Dermis blood vessel endothelial cell (primary cell): ENCODE data around the gene TTF1. TPM values are rescaled to one million over a fixed set of nuclear protein-coding genes. Genes with fewer than 3 reads are reported as not detected.
"Not testable (repeated sequence)": the region's sequence is repeated elsewhere in the genome, so short reads cannot be mapped to it uniquely, and the experiment has no call there.

Experiments
- DNase-seq: peaks from one replicate; pipeline ENCODE4 v3.0.0; 2010
- total RNA-seq: library from RNA; depleted of rRNA; stranded (reverse); fragments of >200 nt; gene quantifications from 2 replicates; pipeline ENCODE4 v1.2.3, GENCODE V29; 2014

TTF1 gene
- total RNA-seq, 1 donor from 2014 or later, result 20.3 TPM

DNA sequence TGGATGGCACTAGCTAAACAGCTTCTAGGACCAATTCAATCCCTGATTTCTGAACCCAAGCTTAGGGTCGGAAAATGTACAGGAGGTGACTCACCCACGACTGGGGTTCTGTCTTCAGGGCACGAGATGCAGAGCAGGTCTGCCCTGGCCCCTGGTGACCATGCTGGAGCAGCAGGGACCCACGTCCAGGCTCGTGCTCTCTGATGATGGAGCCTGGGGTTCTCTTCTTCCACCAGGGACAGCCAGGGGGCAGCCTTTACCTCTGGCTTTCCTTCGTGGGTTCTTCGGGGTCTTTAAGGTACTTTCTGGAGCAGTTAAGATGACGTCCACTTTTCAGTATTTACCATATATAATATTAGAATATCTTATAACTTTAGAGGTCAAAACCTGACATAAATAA is 5.4 kb upstream of the TTF1 start:
- peak; percentile 53 for DNase-seq

DNA sequence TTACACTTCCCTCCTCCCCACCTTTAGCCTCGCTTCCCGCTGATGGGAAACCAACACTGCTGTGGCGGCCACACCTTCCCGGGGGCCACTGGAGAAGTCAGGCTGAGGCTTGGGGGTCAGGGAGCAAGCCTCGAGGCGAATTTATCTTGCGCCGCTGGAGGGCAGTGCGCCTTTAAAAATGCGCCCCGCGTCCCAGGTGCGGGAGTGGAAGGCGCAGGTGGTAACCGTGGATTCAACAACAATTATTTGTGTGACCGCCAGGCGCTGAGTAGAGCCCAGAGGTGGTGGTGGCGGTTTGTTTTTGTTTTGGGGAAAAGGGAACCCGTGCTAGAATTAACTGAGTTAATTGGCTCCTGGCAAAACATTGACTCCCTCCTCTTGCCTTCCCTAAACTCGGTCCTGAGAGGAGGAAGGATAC is 4.5 kb upstream of the TTF1 start:
- DNase-seq, result peak; percentile 63

DNA sequence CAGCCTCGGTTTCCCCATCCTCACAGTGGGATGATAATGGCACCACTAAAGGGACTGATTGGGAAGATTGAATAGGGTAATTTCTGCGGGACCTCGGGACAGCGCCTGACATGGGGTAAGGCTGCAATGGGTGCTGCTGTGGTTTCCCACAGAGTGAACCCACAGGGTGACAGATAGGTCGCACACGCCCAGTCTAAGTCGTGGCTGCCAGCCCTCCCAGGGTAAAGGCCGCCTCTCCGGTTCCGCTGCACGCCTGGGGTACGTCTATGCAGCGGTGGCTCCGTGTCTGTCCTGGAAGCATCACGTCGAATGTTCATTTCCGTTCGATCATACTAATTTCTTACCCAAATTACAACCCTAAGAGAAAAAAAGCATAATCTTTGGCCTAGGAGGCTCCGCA is 4.0 kb upstream of the TTF1 start:
- no peak for DNase-seq

DNA sequence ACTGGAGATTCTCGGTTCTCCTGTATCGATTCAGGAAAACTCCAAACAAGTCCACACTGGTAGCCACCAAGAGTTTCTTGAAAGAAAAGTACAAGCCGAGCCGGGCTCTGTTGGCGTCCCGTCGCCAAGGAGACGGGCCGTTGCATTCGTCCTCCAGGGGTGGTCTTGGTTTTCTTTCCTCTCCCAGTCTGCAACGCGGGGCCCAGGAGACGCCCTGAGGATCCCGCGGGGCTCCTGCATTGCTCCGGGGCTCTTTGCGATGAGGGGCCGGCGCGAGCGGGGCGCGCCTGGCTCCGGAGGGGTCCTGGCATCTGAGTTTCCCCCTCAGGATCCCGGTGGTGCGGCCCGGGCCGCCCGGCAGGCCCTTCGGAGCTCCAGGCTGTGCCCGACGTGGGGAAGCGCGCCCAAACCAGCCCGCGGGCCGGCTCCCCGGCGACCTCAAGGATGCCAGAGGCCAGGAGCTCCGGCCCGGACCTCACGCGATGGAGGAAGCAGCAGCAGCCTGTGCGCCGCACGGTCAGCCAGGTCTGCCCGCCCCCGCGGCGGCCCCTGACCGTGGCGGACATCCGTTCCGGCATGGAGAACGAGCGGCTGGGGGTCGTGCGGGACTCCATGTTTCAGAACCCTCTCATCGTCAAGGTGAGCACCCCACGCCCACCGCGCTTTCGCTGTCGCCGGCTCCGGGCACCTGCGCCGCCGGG is 3.3 kb upstream of the TTF1 start, which contains the start of gene CFAP77:
Gene CFAP77, plus strand, starts transcription at position 384 of the 701 bp plus-strand sequence. Its CDS starts 61 bp downstream, at position 445.
- DNase-seq, result peak; percentile 65

DNA sequence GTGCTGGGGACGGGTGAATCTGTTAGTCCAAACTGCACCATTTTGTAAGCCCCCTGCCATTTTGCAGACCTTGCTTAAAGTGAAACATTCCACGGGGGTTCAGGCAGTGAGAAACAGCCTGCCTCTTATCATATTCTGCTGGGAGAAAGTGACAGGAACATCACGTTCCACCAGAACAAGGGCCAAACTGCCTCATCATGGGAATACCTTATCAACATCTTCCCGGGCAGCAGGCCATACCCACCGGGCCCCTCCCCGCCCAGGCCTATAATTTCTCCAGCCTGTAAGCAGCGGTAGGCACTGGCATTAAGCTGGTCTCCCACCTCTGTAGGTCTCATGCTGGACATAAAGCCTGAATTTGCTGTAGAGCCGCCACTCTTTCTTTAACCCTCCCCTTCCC is 1.9 kb upstream of the TTF1 start:
- DNase-seq, result no peak

DNA sequence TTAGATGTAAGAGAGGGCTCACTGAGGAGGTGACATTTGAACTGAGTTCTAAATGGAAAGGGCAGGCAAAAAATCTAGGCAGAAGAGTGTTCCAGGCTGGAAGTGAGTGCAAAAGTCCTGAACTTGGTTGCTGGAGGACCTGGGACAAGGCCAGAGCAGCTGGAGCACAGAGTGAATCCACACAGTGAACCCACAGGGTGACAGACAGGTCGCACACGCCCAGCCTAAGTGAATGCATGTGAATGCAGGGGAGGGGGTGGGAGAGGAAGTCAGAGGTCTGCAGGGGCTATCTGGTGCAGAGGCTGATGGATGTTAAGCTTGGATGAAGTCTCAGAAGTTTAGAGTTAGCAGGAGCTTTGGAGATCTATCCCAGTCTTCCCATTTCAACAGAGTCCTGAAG is 556 bp upstream of the TTF1 start:
- DNase-seq, result no peak

DNA sequence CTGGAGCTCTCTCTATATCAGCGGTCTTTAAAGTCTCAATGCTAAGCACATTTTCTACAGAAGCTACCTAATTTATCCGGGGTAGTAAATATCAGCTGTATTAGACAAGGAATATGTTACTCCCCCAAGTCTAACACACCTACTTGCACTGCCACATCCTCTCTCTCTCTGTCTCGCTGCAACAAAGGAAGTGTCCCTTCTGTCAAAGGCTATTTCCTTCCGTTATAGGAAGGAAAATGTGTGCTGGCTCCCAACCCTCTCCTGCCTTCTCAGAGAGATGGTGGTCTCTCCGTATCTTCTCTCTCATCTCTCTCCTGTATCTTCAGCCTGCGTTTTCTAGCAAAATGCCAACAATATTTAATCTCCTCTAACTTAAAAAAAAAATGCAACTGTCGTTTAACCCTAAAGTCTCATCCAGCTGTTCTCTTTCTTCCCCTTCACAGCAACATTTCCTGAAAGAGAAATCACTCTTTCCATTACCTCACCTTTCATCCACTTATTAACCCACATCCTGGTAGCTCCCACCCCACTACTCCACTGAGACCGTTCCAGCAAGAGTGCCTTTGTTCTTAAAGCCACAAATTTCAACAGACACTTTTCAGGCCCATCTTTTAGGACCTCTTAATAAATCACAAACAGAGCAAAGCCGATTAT is 2.3 kb downstream of the TTF1 start:
- DNase-seq, result peak; percentile 68

DNA sequence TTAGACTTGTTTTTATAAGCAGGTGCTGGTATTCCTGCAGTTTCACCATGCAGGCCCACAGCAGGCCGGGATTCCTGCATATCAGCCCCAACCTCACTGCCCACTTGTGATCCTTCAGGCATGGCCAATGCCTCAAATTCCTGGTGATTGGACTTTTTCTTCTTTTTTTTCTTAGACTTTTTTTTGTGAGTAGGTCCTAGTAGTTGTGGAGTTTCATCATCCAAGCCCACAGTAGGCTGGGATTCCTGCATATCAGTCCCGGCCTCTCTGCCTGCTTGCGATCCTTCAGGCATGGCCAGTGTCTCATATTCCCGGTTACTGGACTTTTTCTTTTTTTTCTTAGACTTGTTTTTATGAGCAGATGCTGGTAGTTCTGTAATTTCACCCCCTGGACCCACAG is 4.8 kb downstream of the TTF1 start:
- DNase-seq, result no peak

DNA sequence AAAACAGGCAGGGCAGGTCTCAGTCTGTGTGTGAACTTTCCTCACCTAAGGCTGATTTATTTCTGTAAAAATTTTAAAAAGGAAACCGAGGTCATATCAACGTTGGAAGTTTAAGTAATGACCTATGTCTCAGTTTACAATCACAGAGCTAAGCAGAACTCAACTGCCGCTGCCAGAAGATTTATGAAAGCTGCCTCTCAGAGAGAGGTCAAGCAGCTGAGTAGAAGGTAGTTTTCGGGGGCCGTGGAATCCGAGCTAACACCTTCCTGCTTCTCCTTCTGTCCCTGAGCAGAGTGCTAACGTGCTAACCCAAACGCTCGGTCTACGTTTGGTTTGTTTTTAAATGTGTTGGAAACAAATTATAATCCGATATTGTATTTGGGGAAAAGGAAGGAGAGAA is 11.1 kb downstream of the TTF1 start:
- DNase-seq, result no peak

DNA sequence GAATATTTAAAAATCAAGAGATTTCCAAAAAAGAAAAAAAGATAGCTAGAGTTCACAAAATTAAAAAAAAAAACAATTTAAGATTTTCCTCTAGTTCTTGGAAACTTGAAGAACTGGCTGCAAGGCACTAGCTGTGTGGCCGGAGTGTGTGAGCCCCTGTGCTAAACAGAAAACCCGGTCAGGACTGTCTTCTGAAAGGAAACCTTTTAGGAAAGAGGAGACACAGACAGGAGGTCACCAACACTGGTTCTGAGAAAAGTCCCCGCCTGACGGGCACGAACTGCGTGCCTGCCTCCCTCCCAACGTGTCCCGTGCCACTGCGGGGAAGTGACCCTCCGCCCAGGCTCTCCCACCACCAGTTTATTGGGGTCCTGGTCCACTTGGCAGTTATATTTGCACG is 15.2 kb downstream of the TTF1 start:
- no peak for DNase-seq

DNA sequence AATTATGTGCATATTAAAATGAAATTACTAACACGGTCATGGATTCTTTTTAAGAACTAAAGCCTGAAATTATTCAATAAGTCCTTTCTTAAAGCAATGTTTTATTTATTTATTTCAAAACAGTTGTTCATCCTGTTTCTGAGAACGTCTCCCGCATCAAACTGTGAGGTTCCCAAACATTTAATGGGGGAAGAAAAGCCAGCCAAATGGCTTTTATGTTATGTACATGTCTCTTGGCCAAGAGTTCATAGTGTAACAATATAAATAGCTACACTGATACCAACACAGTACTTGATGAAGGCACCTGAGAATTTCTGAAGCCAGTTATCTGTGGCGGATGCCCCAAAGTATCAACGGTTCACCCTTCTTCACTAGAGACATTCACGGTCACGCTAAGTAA is 15.7 kb downstream of the TTF1 start:
- DNase-seq, result no peak

DNA sequence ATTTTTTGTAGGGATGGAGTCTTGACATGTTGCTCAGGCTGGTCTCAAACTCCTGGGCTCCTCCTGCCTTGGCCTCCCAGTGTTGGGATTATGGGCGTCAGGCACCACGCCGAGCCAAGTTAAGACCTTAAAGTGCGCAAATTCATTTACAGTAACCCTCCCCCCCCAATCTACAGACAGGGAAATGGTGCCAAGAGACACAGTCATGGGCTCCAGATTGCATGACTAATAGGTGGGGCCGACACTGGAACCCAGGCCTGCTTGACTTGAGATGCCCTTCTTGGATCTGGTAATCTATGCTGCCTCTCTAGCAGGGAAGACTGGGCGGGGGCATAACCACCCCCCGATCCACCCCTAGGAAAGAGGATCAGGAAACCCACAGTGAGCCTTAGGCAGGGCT is 19.5 kb downstream of the TTF1 start:
- no peak for DNase-seq

DNA sequence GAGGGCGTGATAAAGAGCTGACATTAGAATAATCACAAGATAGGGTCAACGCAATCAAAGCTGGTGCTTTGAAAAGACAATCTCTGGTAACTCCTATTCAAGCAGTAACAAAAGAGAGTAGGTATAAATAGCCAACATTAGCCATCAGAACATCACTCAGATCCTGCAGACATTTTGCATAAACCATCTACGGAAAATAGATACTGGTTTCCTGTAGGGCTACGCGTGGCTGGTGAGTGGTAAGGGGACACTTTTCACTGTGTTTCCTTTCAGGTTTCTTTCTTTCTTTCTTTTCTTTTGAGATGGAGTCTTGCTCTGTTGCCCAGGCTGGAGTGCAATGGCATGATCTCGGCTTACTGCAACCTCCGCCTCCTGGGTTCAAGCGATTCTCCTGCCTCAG is 22.3 kb downstream of the TTF1 start:
- DNase-seq, result no peak

DNA sequence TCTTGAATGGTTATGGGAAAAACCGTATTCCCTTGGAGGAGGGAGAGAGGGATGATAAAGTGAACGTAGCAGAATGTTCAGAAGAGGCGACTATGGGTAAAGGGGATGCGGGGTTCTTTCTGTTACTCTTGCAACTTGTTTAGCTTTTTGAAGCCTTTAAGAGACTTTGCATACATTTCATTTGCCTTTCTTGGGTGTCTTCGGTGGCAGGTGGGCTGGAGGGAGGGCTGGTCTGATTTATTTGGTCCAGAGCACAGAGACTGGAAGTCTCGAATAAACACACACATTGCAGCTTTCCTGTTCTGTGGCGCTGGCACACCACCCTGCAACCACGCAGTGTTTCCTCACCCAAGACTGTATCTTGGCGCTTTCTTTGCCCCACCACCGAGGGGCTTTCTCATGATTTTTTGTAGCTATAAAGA is 23.2 kb downstream of the TTF1 start:
- DNase-seq, result no peak

DNA sequence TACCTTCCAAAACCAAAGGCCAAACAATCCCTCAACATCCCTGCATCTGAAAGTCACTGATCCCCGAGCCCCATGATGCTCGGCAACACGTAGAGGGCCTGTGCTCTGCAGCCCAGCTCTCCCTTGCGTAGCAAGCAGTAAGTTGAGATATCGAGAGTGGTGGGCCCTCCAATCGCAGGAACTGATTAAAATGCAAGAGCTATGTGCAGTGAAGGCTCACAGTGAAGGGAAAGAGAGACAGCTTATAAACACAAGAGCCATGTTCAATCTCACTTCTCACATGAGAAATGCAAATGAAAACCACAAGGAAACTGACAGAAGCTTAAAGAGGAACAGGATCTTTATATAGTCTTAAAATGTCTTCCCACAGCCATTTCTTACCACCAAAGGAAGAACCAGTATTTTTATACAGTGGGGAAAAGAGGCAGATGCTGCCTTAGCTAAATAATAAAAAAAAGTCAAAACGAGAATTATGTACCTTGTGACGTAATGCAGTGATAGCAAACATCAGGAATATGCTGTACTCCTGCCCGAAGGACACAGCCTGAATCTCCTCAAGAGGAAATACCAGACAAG is 24.6 kb downstream of the TTF1 start:
- DNase-seq, result no peak

DNA sequence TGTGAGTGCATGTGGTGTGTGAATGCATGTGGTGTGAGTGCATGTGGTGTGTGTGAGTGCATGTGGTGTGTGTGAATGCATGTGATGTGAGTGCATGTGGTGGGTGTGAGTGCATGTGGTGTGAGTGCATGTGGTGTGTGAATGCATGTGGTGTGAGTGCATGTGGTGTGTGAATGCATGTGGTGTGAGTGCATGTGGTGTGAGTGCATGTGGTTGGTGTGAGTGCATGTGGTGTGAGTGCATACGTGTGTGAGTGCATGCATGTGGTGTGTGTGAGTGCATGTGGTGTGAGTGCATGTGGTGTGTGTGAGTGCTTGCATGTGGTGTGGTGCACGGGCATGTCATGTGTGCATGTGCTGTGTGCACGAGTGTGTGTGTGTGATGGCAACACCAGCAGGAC is 28.2 kb downstream of the TTF1 start:
- DNase-seq, result not testable (repeated sequence)

DNA sequence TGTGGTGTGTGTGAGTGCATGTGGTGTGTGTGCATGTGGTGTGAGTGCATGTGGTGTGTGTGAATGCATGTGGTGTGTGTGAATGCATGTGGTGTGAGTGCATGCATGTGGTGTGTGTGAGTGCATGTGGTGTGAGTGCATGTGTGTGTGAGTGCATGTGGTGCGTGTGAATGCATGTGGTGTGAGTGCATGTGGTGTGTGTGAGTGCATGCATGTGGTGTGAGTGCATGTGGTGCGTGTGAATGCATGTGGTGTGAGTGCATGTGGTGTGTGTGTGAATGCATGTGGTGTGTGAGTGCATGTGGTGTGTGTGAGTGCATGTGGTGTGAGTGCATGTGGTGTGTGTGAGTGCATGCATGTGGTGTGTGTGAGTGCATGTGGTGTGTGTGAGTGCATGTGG is 28.9 kb downstream of the TTF1 start:
- not testable (repeated sequence) for DNase-seq

DNA sequence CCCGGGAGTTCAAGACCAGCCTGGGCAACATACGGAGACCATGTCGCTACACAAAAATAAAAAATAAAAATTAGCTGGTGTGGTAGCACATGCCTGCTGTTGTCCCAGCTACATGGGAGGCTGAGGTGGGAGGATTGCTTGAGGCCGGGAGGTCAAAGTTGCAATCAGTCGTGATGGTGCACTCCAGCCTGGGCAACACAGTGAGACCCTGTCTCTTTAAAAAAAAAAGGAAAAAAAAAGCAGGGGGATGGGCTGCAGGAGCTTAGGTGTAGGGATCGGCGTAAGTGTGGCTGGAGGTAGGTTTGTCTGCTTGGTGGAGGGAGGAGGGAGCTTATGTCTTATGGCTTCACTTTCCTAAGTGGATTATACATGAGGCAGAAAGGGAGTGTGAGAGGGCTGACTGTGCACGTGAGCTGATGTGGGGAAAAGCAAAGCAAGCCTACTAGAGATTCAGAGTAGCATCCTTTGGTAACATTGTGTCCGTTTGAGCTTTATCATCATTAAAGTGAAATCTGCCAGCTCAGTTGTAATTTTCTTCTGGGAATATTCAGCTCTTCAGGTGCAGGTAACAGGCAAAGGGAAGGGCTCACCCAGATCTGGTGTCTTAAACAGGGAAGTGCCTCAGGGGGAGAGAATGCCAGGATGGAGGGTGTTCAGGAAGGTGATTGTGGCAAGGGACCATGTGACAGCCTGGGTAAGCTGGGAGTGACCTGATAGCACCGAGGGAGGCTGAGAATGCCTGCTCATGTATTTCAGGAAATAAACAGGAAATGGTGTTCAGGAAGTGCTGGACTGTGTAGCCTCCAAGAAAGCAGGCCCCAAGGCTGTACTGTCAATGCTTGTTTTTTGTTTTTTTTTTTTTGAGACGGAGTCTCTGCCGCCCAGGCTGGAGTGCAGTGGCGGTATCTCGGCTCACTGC is 34.2 kb downstream of the TTF1 start:
- DNase-seq, result peak; percentile 99

DNA sequence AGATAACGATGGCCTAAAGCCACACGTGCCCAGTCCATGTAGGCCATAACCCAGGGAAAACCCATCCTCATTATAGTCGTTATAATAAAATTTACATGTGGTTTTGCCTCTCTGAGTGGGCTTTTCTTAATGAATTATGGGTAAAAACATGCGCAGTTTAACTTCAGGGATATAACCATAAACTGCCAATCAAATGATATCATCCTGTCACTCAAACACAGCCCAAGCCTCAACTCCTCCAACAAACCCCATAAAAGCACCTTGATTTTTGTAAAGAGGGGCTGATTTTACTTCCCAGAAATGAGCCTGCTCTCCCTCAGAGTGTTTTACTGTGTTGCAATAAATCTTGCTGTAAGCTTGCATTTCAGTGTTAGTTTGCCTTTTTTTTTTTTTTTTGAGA is 36.0 kb downstream of the TTF1 start:
- no peak for DNase-seq

DNA sequence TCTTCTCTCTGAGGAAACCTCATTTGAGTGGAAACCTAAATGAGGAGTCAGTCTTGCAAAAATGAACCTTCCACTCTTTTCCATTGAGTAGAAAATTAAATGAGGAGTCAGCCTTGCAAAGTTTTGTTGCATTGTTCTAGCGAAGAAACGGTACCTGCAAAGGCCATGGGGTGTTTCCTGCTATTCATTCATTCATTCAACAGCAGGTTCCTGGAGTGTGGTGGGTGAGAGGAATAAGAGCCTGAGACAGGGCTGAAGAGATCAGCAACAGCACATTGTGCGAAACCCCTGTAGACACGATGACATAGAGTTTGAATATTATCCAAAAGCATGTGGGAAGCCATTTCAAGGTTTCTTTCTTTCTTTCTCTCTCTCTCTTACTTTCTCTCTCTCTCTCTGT is 37.2 kb downstream of the TTF1 start:
- peak; percentile 79 for DNase-seq

DNA sequence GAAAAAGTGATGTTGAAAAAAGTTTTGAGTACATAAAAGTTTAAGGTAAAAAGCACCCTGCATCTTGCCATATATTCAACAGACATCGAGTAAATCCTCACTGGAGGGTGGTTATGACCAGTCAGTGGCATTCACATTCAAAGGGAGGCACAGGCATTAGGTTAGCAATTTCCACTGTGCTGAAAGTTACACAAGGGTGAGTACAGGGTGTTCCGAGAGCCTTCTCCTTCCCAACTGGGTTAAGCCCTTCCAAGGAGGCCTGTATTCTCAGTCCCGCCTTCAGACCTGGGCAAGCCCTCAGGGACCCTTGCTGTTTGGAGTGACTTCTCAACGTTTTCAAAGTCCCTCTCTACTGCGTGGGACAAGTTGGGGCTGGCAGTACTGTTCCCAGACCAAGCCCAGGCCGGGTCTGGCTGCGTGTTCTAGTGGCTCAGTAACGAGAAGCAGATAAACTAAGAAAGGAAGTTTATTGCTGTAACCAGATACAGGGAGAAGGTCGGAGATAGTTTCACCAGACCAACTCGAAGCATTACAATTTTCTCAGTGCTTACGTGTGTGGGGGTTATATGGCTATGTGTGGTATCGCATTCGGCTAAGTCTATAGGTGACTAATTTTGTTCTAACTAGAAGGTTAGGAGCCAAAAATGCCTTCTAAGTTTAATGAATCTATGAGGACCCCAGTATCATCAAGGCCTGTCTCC is 38.9 kb downstream of the TTF1 start:
- DNase-seq, result no peak

DNA sequence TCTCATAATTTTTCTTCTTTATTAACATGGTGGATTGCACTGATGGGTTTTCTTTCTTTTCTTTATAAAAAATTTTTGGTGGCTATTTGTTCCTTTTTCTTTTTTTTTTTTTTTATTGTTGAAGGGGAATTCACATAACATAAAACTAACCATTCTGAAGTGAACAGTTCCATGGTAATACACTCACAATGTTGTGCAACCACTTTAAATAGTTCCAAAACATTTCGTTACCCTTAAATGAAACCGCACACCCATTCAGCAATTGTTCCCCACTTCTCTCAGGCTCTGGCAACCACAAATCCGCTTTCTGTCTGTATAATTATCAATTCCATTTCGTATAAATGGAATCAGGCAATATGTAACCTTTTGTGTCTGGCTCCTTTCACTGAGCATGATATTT is 40.2 kb downstream of the TTF1 start:
- no peak for DNase-seq
